HG03066 (cell line): ENCODE measurements around the gene MTFR1L.

Experiments used
- ATAC-seq: cut with Tn5 transposase; IDR thresholded peaks from one replicate; pipeline ENCODE4 v1.9.1; 2021; ENCODE audit warnings: low read depth; ENCODE audit not compliant: unreplicated experiment

The MTFR1L gene

DNA sequence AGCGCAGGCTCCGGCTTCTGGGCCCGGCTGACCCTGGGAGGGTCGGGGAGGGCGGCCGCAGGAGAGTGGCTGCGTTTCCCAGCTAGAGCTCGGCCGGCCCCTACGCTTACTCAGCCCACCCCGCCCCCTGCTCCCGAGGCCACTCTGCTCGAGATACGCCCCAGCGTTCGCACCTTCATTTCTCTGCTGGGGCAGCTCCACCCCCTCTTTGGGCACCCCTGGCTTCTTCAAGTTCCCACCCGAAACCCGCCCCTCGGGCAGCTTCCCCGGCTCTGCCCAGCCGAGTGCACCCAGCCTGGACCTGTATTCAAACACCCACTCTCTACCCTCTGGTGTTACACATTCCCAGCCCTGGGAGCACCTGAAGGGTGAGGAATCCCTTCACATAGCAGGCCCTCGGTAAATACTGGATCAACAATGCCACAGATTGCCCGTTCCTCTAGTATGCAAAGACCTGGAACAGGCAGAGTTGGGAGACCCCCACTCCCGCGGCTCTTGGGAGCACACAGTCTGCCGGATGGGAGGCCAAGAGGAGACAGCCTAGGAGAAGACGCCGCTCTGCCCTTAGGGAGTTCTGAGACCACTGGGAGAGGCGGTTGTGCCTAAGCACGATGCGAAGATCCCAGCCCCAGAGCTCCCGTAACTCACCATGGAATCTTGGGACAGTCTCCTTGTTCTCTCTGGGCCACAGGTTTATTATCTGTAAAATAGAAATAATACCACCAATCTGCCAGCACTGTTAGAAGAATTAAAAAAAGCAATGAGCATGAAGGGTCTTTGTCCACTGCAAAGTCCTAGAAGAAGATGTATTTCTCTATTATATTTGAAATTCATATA is 56.3 kb downstream of the MTFR1L start:
- ATAC-seq: no peak

DNA sequence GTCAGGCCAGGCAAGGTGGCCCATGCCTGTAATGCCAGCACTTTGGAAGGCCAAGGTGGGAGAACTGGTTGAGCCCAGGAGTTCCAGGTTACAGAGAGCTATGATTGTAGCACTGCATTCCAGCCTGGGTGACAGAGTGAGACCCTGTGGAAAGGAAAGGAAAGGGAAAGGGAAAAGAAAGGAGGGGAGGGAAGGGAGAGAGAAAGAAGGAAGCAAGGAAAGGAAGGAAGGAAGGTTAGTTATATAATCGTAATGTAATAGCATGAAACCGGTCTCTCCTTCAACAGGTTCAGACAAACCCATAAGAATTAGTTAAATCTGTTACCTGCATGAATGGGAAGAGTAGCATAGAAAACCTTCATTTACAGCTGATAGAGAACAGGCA is 56.9 kb downstream of the MTFR1L start:
- no peak for ATAC-seq

DNA sequence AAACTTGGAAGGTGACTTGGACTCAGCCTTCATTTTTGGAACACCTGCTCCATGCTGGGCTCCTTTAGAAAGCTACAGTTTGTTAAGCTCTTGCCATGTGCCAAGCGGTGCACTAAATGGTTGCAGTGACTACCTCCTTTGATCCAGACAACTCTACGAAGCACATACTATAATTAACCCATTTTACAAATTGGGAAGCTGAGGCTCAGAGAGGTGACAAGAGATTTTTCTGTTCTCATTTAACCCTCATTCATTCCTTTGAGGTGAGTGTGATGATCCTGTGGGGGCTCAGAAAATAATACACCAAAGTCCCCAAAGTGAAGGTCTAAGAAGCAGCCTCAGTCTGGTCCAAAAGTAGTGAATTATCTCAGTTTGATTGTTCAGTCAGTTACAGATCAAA is 57.4 kb downstream of the MTFR1L start:
- ATAC-seq: no peak

DNA sequence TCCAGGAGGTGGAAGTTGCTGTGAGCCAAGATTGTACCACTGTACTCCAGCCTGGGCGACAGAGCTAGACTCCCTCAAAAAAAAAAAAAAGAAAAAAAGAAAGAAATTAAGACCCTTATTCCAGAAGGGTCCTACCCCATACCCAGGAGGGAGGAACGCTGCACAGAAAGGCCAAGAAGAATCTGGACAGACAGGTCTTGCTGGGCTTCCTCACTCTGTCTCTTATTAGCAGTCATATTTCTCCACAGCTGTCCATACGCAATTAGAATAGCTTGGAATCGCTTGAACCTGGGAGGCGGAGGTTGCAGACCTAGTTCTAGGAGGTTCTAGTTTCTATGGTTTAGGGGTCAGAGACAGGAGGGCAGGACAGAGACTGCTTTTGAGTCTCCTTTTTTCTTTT is 58.9 kb downstream of the MTFR1L start:
- ATAC-seq: no peak

DNA sequence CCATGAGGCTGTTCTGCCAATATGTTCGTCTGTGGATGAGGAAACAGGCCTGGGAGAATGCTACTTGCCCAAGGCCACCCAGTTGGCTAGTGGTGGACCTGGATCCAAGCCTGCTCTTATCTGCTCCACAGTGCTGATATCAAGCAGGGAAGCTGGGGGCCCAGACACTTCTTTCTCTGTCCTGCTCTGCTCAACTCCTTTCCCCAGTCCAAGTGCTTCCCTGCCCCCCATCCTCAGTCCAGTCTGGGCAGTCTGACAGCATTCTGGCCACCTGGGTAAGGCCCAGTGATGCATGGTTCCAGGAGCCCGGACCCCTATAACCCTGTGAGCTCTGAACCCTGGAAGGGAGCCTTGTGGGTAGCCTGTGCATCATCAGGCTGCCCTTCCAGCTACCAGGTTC is 59.9 kb downstream of the MTFR1L start:
- ATAC-seq: no peak

DNA sequence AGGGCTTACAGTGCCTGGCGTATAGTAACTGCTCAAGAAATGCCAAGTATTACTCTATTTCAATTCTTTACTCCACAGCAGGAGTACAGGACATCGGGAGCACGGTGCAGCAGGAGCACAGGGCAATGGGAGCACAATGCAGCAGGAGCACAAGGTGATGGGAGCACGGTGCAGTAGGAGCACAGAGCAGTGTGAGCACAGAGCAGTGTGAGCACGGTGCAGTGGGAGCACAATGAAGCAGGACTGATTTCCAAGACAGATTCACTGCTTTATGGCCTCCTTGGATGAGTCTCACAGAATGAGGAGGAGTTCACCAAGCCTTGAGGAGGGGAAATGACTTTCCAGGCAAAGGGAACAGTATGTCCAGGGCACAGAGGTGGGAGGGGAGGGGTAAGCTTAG is 60.8 kb downstream of the MTFR1L start:
- ATAC-seq: no peak

DNA sequence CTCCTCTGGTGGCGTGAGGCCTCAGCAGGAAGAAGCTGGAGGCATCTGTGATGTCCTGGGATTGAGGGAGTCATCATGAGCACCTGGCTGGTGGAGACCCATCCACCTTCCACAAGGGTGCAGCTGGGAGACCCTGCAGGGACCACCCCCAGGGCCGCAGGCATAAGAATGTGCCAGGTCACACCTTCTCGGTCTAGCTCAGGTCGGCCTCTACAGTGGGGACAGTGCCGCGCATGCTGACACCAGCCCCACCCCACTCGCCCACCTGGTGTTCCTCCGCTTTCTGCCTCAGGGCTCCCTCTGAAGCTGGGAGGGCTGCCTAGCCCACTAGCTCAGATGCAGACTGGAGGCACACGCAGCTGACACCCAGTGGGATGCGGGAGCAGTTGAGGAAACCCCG is 61.5 kb downstream of the MTFR1L start:
- no peak for ATAC-seq
